K562 (cell line): ENCODE data around the gene APOM. TPM values are rescaled to one million over a fixed set of nuclear protein-coding genes. Genes with fewer than 3 reads are reported as not detected.
A peak's percentile ranks its signal among the peaks of the same experiment; 100 is the strongest.

Experiments used
- CREB3L1 ChIP-seq: fragments of 450-650 bp; IDR thresholded peaks from 2 replicates; pipeline ENCODE4 v1.6.1; 2014; ENCODE audit warnings: low read depth, mild to moderate bottlenecking, moderate library complexity, borderline replicate concordance
- CTCFL ChIP-seq: IDR thresholded peaks from 2 replicates; pipeline ENCODE4 v1.6.1; 2011; ENCODE audit warnings: borderline replicate concordance, low read depth, mild to moderate bottlenecking, moderate library complexity, low read length; ENCODE audit not compliant: insufficient read depth, poor library complexity, severe bottlenecking
- CUX1 ChIP-seq: fragments of 200-800 bp; sonication (Bioruptor generic); IDR thresholded peaks from 2 replicates; pipeline ENCODE4 v1.6.1; 2016; ENCODE audit warnings: missing genetic modification characterization, missing compliant biosample characterization
- DDX20 ChIP-seq: fragments of 450-650 bp; IDR thresholded peaks from 2 replicates; pipeline ENCODE4 v1.6.1; 2016; ENCODE audit warnings: missing genetic modification characterization, low read depth, mild to moderate bottlenecking, missing compliant biosample characterization, moderate library complexity
- FOXJ2 ChIP-seq: fragments of 200-800 bp; sonication (Bioruptor generic); IDR thresholded peaks from 2 replicates; pipeline ENCODE4 v1.6.1; 2016; ENCODE audit warnings: missing genetic modification characterization, missing compliant biosample characterization
- MAZ ChIP-seq, 2 experiments: fragments of 450-650 bp in 1 of 2; sonication (generic) in 1 of 2; formaldehyde crosslinking; IDR thresholded peaks in 1 of 2; conservative IDR thresholded peaks in 1 of 2; 2 replicates each; pipeline versions ENCODE4 v1.4.0 to v1.5.0; 2020; ENCODE audit warnings: mild to moderate bottlenecking in 1 of 2, missing genetic modification reagents in 1 of 2
- RBM22 ChIP-seq: fragments of 200-400 bp; formaldehyde crosslinking; IDR thresholded peaks from 2 replicates; pipeline ENCODE4 v1.6.1; 2018; ENCODE audit warnings: low read length, low read depth; ENCODE audit not compliant: poor library complexity, severe bottlenecking
- THRA ChIP-seq: fragments of 450-650 bp; IDR thresholded peaks from 2 replicates; pipeline ENCODE4 v1.6.1; 2017; ENCODE audit warnings: mild to moderate bottlenecking, moderate library complexity
- ZMIZ1 ChIP-seq, 2 experiments: fragments of 150-350 bp in 1 of 2; IDR thresholded peaks; 2 replicates each; pipeline ENCODE4 v1.6.1; 2012 to 2016; ENCODE audit warnings: low read depth in 2 of 2, low read length in 2 of 2, mild to moderate bottlenecking in 1 of 2, moderate library complexity in 1 of 2
- ZNF121 ChIP-seq: sonication (generic); formaldehyde crosslinking; conservative IDR thresholded peaks from 2 replicates; pipeline ENCODE4 v1.8.0; 2022; ENCODE audit warnings: missing genetic modification reagents
- ZNF316 ChIP-seq: fragments of 450-650 bp; IDR thresholded peaks from 2 replicates; pipeline ENCODE4 v1.6.1; 2016
- polyA plus RNA-seq, 8 experiments: library from polyadenylated mRNA; depleted of rRNA in 4 of 8; stranded (reverse) in 5 of 8; unstranded in 3 of 8; fragments of >200 nt; fragmentation: Nextera tagmentation in 2 of 8; fragmentation: Illumina TruSeq in 1 of 8; extraction: Ambion mirVana in 2 of 8; extraction: Trizol in 1 of 8; gene quantifications; 2 replicates each; pipeline versions ENCODE4 v1.2.1 to v1.2.3, GENCODE V29; 2011 to 2014; ENCODE audit warnings: inconsistent platforms in 1 of 8, missing spikeins in 1 of 8
- total RNA-seq, 7 experiments: library from RNA; depleted of rRNA in 6 of 7; stranded (reverse); fragments of >200 nt in 6 of 7; fragmentation: Illumina TruSeq in 2 of 7; extraction: Trizol in 2 of 7; gene quantifications; 2 replicates each; pipeline versions ENCODE4 v1.2.1 to v1.2.3, GENCODE V29; 2011 to 2021; ENCODE audit warnings: low replicate concordance in 1 of 7

APOM gene
- total and polyA plus RNA-seq, 9 of the 15 experiments (the other 6 are each of a cell fraction or from before 2014, with no cell fraction given), result 5.7 to 24.3 (median 10.4) TPM

- TF ChIP-seq ZMIZ1 (IDR thresholded peaks at IDR 0.05; ENCODE audit: low read depth in 2 of 2, low read length in 2 of 2), result peak in 1 of 2 experiments; percentile 30; a peak in 2 of 4 replicates
- peak; percentile 48 for TF ChIP-seq ZNF316
- no peak for TF ChIP-seq DDX20 (tag)
- TF ChIP-seq THRA, result no peak
- TF ChIP-seq ZNF121, result 0 out of 2 replicates have a peak, but pooled peaks have one; percentile 13
- TF ChIP-seq CTCFL, result peak; percentile 5
- peak in 1 of 2 experiments; percentile 79; a peak in 3 of 4 replicates for TF ChIP-seq MAZ (CRISPR knock-in tag; conservative IDR thresholded peaks at IDR 0.05 in 1 of 2, IDR thresholded peaks at IDR 0.05 in 1 of 2)
- TF ChIP-seq CREB3L1, result peak; percentile 90
- no peak for TF ChIP-seq CUX1 (CRISPR knock-in tag)
- TF ChIP-seq RBM22, result peak; percentile 2
- TF ChIP-seq FOXJ2 (tag), result peak; percentile 95
Observed at GRCh38 chr6:31664790-31665500, 9.3 kb downstream of the APOM start, which contains the start of gene GPANK1 (continued).
